ACC112 (cell line): ENCODE data around the gene CEP120.

Experiments
- H2AFZ ChIP-seq: fragments of 200-600 bp; sonication (generic); one replicate; pipeline ENCODE4 v1.6.0; 2017; ENCODE audit warnings: antibody characterized with exemption, low read length; ENCODE audit not compliant: unreplicated experiment
- H3K27ac ChIP-seq: fragments of 200-600 bp; sonication (generic); 2 replicates; pipeline ENCODE4 v1.5.1; 2014; ENCODE audit warnings: low read depth, mild to moderate bottlenecking, antibody characterized with exemption, low read length, moderate library complexity
- H3K27me3 ChIP-seq: fragments of 200-600 bp; sonication (generic); 2 replicates; pipeline ENCODE4 v1.6.1; 2014; ENCODE audit warnings: mild to moderate bottlenecking, antibody characterized with exemption, low read length, moderate library complexity, mixed read lengths; ENCODE audit not compliant: insufficient read depth
- H3K36me3 ChIP-seq: fragments of 200-600 bp; sonication (generic); 2 replicates; pipeline ENCODE4 v1.6.1; 2016; ENCODE audit warnings: mild to moderate bottlenecking, antibody characterized with exemption, low read length, moderate library complexity, mixed read lengths; ENCODE audit not compliant: insufficient read depth
- H3K4me1 ChIP-seq: fragments of 200-600 bp; sonication (generic); one replicate; pipeline ENCODE4 v1.6.1; 2016; ENCODE audit warnings: low read length, mixed read lengths; ENCODE audit not compliant: insufficient read depth, unreplicated experiment, control insufficient read depth
- H3K4me3 ChIP-seq: fragments of 200-600 bp; sonication (generic); 2 replicates; pipeline ENCODE4 v1.5.1; 2014; ENCODE audit warnings: mild to moderate bottlenecking, low read depth, low read length
- H3K79me2 ChIP-seq: fragments of 200-600 bp; sonication (generic); one replicate; pipeline ENCODE4 v1.6.0; 2016; ENCODE audit warnings: low read length; ENCODE audit not compliant: control insufficient read depth, unreplicated experiment, insufficient read depth

The CEP120 gene

DNA sequence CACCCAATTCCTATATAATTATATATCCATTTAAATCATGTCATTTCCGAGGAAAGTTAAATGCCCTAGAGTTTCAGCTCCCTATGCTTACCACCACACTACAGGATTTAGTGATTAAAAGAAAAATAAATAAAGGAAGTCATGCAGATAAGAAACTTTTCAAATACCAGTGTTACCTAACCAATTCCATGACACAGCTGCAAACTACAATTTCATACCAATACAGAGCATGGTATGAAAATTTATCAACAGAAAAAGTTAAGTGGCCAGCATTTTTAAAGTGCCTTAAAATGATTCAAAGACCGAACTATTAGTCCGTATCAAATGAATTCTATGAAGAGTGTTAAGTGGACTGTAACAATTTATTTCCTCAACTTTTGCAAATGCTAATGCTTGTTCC lies 35.9 kb downstream of the CEP120 start:
- H3K36me3 ChIP-seq = peaks cover 3% of the 10 kb centered on the region; the same call in 1 of the 2 replicates

DNA sequence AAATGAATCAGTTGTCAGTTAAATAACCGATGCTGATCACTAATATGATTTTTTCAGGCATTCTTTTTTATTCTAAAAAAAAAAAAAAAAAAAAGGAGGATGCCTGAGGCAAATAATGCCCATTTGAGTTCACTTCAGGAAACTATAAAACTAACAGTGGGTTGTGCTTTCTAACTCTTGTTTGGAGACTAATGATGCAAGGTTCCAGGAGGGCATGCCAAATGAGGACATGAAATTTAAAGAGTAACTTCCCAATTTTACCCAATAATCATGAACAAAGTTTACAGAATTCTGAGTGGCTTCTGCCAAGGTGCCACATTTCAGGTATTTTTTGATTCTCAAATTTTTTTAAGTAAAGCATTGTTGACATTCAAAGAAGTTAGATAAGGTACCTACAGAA lies 41.0 kb downstream of the CEP120 start:
- Histone ChIP-seq H2AFZ (no peak overlapping the region), H3K27me3 (no peaks in the 10 kb centered on the region), H3K4me3 (no peak overlapping the region), H3K4me1 (no peaks in the 10 kb centered on the region), H3K27ac (no peak overlapping the region), H3K79me2 (no peaks in the 10 kb centered on the region), H3K36me3 (peaks cover 8% of the 10 kb centered on the region; the same call in 1 of the 2 replicates)

More for the DNA sequence above, 35.9 kb downstream of the CEP120 start:
- no peaks in the 10 kb centered on the region for H3K27me3 ChIP-seq
- H3K4me1 ChIP-seq = no peaks in the 10 kb centered on the region
- H2AFZ ChIP-seq = no peak overlapping the region
- no peak overlapping the region for H3K4me3 ChIP-seq
- H3K79me2 ChIP-seq = no peaks in the 10 kb centered on the region
- no peak overlapping the region for H3K27ac ChIP-seq

DNA sequence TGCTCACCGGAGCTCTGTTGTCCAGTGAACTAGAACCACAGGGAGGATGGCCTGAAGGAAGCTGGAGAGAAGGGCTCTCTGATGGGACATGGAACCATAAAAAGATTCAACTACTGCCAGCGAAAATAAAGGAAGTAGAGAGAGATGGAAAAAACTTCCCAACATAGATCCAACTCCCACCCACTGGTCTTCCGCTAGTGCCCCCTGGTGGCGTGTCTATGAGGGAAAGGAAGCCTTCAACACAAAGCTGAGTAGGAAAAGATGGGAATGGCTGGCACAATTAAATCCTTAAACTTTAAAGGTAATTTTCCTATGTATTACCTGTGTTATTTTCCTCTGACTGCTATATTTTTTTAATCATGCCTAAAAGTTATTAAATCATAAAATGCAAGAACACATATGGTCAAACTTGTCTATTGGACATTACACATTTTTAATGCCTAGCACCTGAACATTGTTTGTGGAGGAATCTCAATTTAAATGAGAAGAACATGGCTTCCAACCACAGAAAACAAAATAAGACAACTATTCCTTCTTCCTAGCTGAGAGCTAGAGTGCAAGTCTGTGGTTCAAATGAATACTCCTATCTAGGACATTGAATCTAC lies 51.5 kb downstream of the CEP120 start:
- H3K4me1 ChIP-seq = no peaks in the 10 kb centered on the region
- no peaks in the 10 kb centered on the region for H3K27me3 ChIP-seq
- no peak overlapping the region for H3K4me3 ChIP-seq
- peaks cover 8% of the 10 kb centered on the region; the same call in 1 of the 2 replicates for H3K36me3 ChIP-seq
- H3K79me2 ChIP-seq = no peaks in the 10 kb centered on the region
- no peak overlapping the region for H2AFZ ChIP-seq
- no peak overlapping the region for H3K27ac ChIP-seq

DNA sequence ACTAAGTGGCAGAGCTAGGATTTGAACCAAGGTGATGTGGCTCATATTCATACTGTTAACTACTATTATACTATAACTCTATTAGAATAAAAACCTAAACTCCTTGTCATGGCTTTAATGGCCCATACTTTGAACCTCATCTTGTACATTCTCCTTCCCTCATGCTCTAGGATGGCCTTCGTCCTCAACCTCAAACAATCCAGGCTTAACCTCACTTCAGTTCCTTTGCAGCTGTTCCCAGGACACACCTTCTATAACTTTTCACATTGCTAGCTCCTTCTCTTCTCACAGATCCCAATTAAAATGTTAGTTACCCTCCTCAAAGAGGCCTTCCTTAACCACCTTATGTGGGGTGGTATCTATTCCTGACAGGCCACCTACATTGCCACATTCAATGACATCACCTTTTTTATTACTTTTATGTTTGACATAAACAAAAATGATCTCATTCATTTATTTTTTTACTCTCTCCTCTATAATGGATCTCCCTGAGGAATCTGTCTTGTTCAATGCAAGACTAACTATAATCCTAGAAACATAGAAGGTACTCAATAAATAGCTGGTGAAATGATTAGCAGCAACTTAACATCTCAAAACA lies 53.7 kb downstream of the CEP120 start:
- Histone ChIP-seq H2AFZ (no peak overlapping the region), H3K79me2 (no peaks in the 10 kb centered on the region), H3K4me1 (no peaks in the 10 kb centered on the region), H3K36me3 (peaks cover 4% of the 10 kb centered on the region; the same call in 1 of the 2 replicates), H3K4me3 (no peak overlapping the region), H3K27me3 (no peaks in the 10 kb centered on the region), H3K27ac (no peak overlapping the region)

DNA sequence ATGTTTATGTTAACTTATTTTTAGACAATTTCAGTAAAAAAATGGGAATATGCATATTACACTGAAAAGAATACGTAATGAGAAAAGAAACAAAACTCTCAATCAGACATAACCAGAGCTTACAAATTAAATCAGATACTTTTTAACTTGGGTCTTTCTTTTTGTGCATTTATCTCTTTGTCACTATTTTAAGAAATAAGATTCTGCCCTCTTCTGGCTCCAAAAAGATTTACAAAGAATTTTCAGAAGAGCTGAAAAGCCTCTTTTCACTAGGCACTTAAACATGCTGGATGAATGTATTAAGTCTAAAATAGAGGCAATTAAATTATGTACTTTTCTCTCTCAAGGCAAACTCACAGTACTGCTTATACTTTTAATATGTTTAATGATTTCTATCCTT lies 55.5 kb downstream of the CEP120 start:
- Histone ChIP-seq H3K27me3 (no peaks in the 10 kb centered on the region), H3K4me3 (no peak overlapping the region), H3K27ac (no peak overlapping the region), H3K36me3 (peaks cover 4% of the 10 kb centered on the region; the same call in 1 of the 2 replicates), H2AFZ (no peak overlapping the region), H3K79me2 (no peaks in the 10 kb centered on the region), H3K4me1 (no peaks in the 10 kb centered on the region)

DNA sequence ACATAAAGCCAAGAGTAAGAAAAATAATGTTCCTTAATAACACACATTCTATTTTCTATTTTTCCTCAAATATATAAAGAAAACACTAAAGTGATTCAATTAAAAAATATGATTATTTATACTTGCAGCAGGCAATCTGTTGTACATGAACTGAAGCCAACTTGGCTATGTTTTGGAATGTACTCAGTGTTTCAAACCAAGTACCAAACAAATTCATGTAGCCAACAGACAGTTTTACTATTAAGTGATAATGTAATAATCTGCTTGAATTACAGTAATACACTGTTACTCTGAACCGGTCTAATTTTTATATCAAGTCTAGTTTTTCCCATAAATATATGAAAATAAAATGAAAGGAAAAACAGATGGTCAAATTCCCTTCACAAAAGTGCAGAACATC lies 58.0 kb downstream of the CEP120 start:
- Histone ChIP-seq H3K36me3 (peaks cover 7% of the 10 kb centered on the region; the same call in 1 of the 2 replicates), H2AFZ (no peak overlapping the region), H3K27ac (no peak overlapping the region), H3K79me2 (no peaks in the 10 kb centered on the region), H3K4me3 (no peak overlapping the region), H3K27me3 (no peaks in the 10 kb centered on the region), H3K4me1 (no peaks in the 10 kb centered on the region)

DNA sequence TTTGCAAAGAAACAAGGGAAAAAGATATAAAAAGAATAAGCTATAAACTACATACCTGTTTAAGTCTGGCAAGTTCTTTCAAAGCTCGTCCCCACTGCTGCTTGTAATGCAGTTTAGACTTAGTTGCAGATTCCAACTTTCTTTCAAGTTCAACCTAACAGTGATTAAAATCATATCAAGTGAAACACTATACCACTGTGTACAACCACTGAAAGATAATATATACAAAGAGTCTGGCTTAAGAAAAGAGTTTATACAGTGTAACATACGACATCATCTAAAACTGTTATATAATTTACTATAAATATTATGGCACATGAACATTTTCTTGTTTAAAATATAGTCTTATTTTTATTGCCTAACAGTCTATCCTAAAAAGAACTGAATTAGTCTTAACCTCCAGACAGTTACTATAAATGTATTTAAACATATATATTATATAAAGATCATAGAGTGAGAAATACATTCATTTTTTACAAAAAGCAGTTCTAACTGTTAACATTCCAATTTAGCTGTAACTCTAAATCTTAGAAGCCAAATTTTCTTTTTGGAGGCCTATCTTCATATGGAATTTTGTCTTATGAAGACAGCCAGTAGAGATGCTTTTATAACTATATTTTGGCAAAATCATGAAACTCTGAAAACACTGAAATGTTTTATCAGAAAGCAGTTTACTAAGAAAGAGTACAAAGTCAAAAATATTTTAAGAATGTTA lies 58.6 kb downstream of the CEP120 start:
- Histone ChIP-seq H3K79me2 (no peaks in the 10 kb centered on the region), H2AFZ (no peak overlapping the region), H3K36me3 (peaks cover 7% of the 10 kb centered on the region; the same call in 1 of the 2 replicates), H3K4me1 (no peaks in the 10 kb centered on the region), H3K27me3 (no peaks in the 10 kb centered on the region), H3K4me3 (no peak overlapping the region), H3K27ac (no peak overlapping the region)

DNA sequence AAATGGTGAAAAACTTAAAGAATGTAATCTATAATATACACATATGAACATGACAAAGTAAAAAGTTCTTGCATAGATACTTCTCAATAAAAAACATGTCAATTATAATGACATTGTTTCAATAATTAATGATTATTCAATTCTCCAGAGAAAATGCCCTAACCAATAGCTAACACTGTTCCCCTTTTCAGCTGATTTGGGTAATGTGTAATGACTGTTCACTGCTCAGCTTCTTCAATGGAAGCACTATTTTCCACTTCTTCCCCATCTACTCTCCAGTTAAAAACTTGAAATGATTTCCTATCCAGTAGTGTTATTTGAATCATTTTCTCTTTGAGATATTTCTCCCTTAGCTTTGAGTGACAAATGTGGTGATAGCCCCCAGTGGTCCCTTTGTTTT lies 62.3 kb downstream of the CEP120 start:
- Histone ChIP-seq H3K36me3 (peaks cover 29% of the 10 kb centered on the region), H3K4me3 (no peak overlapping the region), H2AFZ (no peak overlapping the region), H3K4me1 (no peaks in the 10 kb centered on the region), H3K79me2 (no peaks in the 10 kb centered on the region), H3K27me3 (no peaks in the 10 kb centered on the region), H3K27ac (no peak overlapping the region)

DNA sequence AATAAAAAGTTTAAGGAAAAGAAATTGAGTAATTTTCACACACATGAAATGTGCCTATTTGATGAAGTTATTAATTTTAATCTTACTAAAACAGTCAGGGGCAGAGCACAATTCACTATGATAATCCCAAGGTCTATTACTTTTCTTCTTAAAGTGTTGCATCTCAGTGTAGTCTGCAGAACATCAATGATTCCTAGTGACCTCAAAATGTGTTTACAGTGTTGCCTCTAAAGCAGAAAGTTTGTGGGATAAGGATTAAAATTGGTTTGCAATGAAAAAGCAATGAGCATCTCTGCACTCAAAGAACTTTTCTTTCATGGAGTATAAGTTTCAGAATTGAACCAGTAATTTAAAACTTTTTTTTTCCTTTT lies 63.0 kb downstream of the CEP120 start:
- H3K27ac ChIP-seq = no peak overlapping the region
- no peak overlapping the region for H2AFZ ChIP-seq
- peaks cover 29% of the 10 kb centered on the region for H3K36me3 ChIP-seq
- no peaks in the 10 kb centered on the region for H3K79me2 ChIP-seq
- no peaks in the 10 kb centered on the region for H3K4me1 ChIP-seq
- no peaks in the 10 kb centered on the region for H3K27me3 ChIP-seq
- H3K4me3 ChIP-seq = no peak overlapping the region

DNA sequence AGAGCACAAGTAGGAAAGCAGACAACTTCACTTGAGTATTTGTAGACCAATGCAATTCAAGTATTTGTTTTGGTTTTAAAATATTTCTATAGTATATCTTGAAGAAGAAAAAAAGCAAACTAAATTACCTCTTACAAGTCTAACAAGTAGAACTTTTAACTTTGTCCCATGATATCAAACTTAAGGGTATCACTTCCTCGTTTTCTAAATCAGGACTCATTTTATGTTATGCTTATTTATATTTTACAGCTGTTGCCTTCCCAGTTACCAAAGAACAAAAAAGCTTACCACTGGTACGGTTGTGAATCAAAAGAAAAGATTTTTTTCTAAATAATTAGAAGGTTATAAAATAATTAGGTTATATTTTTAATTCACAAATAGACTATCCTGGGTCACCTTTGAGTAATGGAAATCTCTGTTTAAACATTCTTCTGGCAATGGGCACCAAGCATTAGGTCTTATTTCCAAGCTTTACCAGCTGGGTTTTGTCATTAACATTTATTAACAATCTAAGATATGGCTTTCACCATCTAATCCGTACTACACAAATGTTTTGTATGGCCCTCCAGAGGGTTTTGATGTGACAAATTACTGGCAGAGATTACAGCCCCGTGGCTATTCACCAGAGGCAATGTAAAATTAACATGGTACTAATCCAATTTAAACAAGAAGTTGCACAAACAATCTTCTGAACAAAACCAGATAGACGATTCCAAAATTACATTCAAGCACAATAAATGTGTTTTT lies 63.6 kb downstream of the CEP120 start:
- H3K4me1 ChIP-seq = no peaks in the 10 kb centered on the region
- no peaks in the 10 kb centered on the region for H3K27me3 ChIP-seq
- no peaks in the 10 kb centered on the region for H3K79me2 ChIP-seq
- H2AFZ ChIP-seq = no peak overlapping the region
- H3K36me3 ChIP-seq = peaks cover 29% of the 10 kb centered on the region
- no peak overlapping the region for H3K27ac ChIP-seq
- H3K4me3 ChIP-seq = no peak overlapping the region
